ENCODE measurements around the gene COQ9.

COQ9 gene

GRCh38 chr16:57471209-57471608, 23.9 kb downstream of the COQ9 start:
- Mint-ChIP-seq H3K4me3 (no peak overlapping the region), H3K27me3 (ENCODE audit: low read depth) (no peaks in the 10 kb centered on the region), H3K9me3 (no peaks in the 10 kb centered on the region), H3K27ac (peak overlapping the region; percentile 86 to 90 (median 88)), H3K36me3 (ENCODE audit: low read depth) (peaks cover 55% of the 10 kb centered on the region), H3K4me1 (peaks cover 7% of the 10 kb centered on the region)
- TF ChIP-seq, protein P1, sequence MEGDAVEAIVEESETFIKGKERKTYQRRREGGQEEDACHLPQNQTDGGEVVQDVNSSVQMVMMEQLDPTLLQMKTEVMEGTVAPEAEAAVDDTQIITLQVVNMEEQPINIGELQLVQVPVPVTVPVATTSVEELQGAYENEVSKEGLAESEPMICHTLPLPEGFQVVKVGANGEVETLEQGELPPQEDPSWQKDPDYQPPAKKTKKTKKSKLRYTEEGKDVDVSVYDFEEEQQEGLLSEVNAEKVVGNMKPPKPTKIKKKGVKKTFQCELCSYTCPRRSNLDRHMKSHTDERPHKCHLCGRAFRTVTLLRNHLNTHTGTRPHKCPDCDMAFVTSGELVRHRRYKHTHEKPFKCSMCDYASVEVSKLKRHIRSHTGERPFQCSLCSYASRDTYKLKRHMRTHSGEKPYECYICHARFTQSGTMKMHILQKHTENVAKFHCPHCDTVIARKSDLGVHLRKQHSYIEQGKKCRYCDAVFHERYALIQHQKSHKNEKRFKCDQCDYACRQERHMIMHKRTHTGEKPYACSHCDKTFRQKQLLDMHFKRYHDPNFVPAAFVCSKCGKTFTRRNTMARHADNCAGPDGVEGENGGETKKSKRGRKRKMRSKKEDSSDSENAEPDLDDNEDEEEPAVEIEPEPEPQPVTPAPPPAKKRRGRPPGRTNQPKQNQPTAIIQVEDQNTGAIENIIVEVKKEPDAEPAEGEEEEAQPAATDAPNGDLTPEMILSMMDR (IDR thresholded peaks at IDR 0.05; ENCODE audit: unreplicated experiment in 3 of 3), result no peak

- Mint-ChIP-seq H3K27me3 (ENCODE audit: low read depth) (no peaks in the 10 kb centered on the region), H3K27ac (peak overlapping the region; percentile 86 to 90 (median 88)), H3K36me3 (ENCODE audit: low read depth) (peaks cover 51% of the 10 kb centered on the region), H3K4me1 (peaks cover 8% of the 10 kb centered on the region), H3K4me3 (peak overlapping the region in 2 of 3 experiments; percentile 1 to 39), H3K9me3 (no peaks in the 10 kb centered on the region)
- TF ChIP-seq, protein P1 (IDR thresholded peaks at IDR 0.05; ENCODE audit: unreplicated experiment in 3 of 3), result no peak
These were observed 24.8 kb downstream of the COQ9 start for GRCh38 chr16:57471852-57472664.

- Mint-ChIP-seq H3K4me1 (peaks cover 13% of the 10 kb centered on the region), H3K4me3 (no peak overlapping the region), H3K27ac (peak overlapping the region in 1 of 3 experiments; percentile 53), H3K36me3 (ENCODE audit: low read depth) (peaks cover 46% of the 10 kb centered on the region), H3K9me3 (no peaks in the 10 kb centered on the region), H3K27me3 (ENCODE audit: low read depth) (no peaks in the 10 kb centered on the region)
- TF ChIP-seq, protein P1 (IDR thresholded peaks at IDR 0.05; ENCODE audit: unreplicated experiment in 3 of 3), result no peak
These were observed 25.4 kb downstream of the COQ9 start for GRCh38 chr16:57472665-57473060.

GRCh38 chr16:57473176-57473840, 26.0 kb downstream of the COQ9 start:
- Mint-ChIP-seq H3K4me3 (no peak overlapping the region), H3K27me3 (ENCODE audit: low read depth) (no peaks in the 10 kb centered on the region), H3K4me1 (peaks cover 13% of the 10 kb centered on the region)

GRCh38 chr16:57473906-57474305, 26.6 kb downstream of the COQ9 start:
- Mint-ChIP-seq H3K27ac (no peak overlapping the region), H3K4me1 (peaks cover 18% of the 10 kb centered on the region), H3K4me3 (no peak overlapping the region), H3K36me3 (ENCODE audit: low read depth) (peaks cover 34% of the 10 kb centered on the region), H3K9me3 (no peaks in the 10 kb centered on the region), H3K27me3 (ENCODE audit: low read depth) (no peaks in the 10 kb centered on the region)
- TF ChIP-seq, protein P1 (IDR thresholded peaks at IDR 0.05; ENCODE audit: unreplicated experiment in 3 of 3), result no peak

More at GRCh38 chr16:57473176-57473840, 26.0 kb downstream of the COQ9 start:
- Mint-ChIP-seq H3K27ac (peak overlapping the region in 1 of 3 experiments; percentile 53), H3K9me3 (no peaks in the 10 kb centered on the region), H3K36me3 (ENCODE audit: low read depth) (peaks cover 40% of the 10 kb centered on the region)
- TF ChIP-seq, protein P1 (IDR thresholded peaks at IDR 0.05; ENCODE audit: unreplicated experiment in 3 of 3), result no peak
